ENCODE measurements around the gene DENND4B. TPM values are rescaled to one million over a fixed set of nuclear protein-coding genes. Genes with fewer than 3 reads are reported as not detected.
A peak's percentile ranks its signal among the peaks of the same experiment; 100 is the strongest.

The DENND4B gene
- total RNA-seq, 1 donor from 2014 or later: 2.7 TPM

DNA sequence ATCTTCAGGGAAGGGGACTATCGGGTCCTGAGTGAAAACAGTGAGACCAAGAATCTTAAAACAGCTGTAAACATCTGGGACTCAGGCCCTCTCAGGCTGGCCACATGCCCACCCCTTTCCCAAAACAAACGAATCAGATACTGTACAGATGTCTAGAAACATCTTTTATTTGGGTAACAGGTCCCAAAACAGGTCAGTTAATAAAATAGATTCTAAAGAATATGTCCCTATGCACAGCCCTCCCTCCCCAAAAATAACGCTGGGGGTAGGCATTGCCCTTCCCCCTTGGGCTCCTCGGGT lies 12.4 kb upstream of the DENND4B start:
- Mint-ChIP-seq H3K9me3 (no peaks in the 10 kb centered on the region), H3K27ac (no peak overlapping the region), H3K4me1 (peaks cover 50% of the 10 kb centered on the region), H3K36me3 (peaks cover 15% of the 10 kb centered on the region), H3K4me3 (peak overlapping the region; percentile 100), H3K27me3 (ENCODE audit: insufficient read depth, low read depth) (peaks cover 11% of the 10 kb centered on the region)
- Histone ChIP-seq H3K4me1 (peaks cover 29% of the 10 kb centered on the region), H3K36me3 (no peaks in the 10 kb centered on the region), H2AFZ (replicated peaks) (no peak overlapping the region), H3K9me3 (ENCODE audit: low read depth) (no peaks in the 10 kb centered on the region), H3K4me2 (peak overlapping the region; percentile 66), H3K27me3 (no peaks in the 10 kb centered on the region), H3K79me2 (ENCODE audit: low read depth) (peaks cover 75% of the 10 kb centered on the region), H4K20me1 (ENCODE audit: low read depth) (peaks cover 45% of the 10 kb centered on the region), H3K9ac (no peak overlapping the region), H3K27ac (peak overlapping the region; percentile 21), H3K4me3 (no peak overlapping the region), H3F3A (ENCODE audit: low read depth) (peaks cover 27% of the 10 kb centered on the region)
- TF ChIP-seq, protein P1, sequence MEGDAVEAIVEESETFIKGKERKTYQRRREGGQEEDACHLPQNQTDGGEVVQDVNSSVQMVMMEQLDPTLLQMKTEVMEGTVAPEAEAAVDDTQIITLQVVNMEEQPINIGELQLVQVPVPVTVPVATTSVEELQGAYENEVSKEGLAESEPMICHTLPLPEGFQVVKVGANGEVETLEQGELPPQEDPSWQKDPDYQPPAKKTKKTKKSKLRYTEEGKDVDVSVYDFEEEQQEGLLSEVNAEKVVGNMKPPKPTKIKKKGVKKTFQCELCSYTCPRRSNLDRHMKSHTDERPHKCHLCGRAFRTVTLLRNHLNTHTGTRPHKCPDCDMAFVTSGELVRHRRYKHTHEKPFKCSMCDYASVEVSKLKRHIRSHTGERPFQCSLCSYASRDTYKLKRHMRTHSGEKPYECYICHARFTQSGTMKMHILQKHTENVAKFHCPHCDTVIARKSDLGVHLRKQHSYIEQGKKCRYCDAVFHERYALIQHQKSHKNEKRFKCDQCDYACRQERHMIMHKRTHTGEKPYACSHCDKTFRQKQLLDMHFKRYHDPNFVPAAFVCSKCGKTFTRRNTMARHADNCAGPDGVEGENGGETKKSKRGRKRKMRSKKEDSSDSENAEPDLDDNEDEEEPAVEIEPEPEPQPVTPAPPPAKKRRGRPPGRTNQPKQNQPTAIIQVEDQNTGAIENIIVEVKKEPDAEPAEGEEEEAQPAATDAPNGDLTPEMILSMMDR (IDR thresholded peaks at IDR 0.05): no peak
- TF ChIP-seq EZH2phosphoT487 (IDR thresholded peaks at IDR 0.05) (no peak), EZH2 (IDR thresholded peaks at IDR 0.05) (no peak)
- DNase-seq (ENCODE audit: low spot score): no peak

DNA sequence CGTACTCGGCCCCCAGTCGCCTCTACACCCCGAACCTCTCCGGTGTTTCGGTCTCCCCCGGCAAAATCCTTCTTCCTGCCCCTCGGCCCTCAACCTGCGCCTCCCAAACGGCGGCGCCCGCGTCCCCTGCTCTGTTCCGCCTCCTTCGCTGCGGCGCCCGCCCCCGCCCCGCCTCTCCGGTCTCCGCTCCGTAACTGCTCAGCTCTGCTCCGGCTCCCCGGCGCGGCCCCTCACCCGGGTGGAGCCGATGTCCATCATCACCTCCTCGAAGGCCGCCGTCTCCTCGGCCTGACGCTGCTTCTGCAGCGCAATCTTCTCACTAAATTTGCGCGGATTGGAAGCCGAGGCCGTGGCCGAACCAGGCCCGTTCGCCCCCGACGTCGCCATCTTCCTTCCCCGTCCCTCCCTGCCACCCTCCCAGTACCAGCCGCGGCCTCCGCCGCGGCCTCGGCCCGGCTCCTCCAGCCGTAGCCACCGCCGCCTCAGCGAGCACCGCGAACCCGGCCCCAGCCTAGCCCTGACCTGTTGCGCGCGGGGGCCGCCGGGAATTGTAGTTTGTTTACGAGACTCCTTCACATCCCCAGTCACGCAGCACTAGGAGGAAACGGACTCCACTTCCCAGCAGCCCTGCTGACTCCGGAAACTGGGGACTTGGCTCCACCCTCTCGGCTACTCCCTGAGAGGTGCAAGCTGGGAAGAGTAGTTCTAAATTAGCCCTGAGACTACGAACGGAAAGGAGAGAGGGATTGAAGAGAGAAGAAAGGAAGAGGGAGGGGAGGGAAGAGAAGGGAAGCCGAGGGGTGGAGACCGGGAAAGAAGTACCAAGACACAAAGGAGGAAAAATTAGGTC lies 11.8 kb upstream of the DENND4B start, which contains the start of gene CRTC2:
Gene CRTC2 (minus strand): TSS at position 502 of the 850 bp plus-strand sequence. CDS start 115 bp downstream, at position 387.
- Mint-ChIP-seq H3K36me3 (peaks cover 15% of the 10 kb centered on the region), H3K27ac (peak within 1 kb of the TSS; percentile 97), H3K27me3 (ENCODE audit: insufficient read depth, low read depth) (peaks cover 11% of the 10 kb centered on the region), H3K9me3 (no peaks in the 10 kb centered on the region), H3K4me3 (peak within 1 kb of the TSS; percentile 100), H3K4me1 (peaks cover 45% of the 10 kb centered on the region)
- H2AFZ ChIP-seq (replicated peaks): peak within 1 kb of the TSS; percentile 38
- peaks cover 80% of the 10 kb centered on the region for H3K79me2 ChIP-seq (ENCODE audit: low read depth)
- peak within 1 kb of the TSS; percentile 94 for H3K9ac ChIP-seq
- H4K20me1 ChIP-seq (ENCODE audit: low read depth): peaks cover 49% of the 10 kb centered on the region
- H3F3A ChIP-seq (ENCODE audit: low read depth): peaks cover 23% of the 10 kb centered on the region
- H3K4me3 ChIP-seq: peak within 1 kb of the TSS; percentile 92
- peak; percentile 99 for DNase-seq (ENCODE audit: low spot score)
- peak within 1 kb of the TSS; percentile 92 for H3K4me2 ChIP-seq
- H3K27ac ChIP-seq: peak within 1 kb of the TSS; percentile 81
- TF ChIP-seq EZH2 (IDR thresholded peaks at IDR 0.05) (no peak), EZH2phosphoT487 (IDR thresholded peaks at IDR 0.05) (no peak)
- TF ChIP-seq, protein P1 (IDR thresholded peaks at IDR 0.05): no peak
- H3K4me1 ChIP-seq: peaks cover 29% of the 10 kb centered on the region
- no peaks in the 10 kb centered on the region for H3K9me3 ChIP-seq (ENCODE audit: low read depth)
- H3K27me3 ChIP-seq: no peaks in the 10 kb centered on the region
- H3K36me3 ChIP-seq: no peaks in the 10 kb centered on the region

DNA sequence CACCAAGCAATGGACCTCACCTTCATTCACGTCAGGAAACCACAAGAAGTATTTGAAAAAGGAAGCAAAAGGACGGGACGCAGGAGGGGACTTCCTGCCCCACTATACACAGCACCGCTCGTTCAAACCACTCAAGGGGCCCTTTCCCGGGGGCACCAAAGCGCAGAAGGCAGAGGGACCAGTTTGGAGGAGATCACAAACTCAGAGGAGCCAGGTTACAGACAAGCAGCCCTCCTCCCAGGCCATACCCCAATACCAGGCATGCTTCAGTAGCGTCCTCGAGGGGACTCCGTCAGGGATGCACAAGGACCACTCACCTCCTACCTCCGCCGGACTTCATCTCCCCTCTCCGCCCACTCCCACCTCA lies 11.2 kb upstream of the DENND4B start:
- Histone ChIP-seq H4K20me1 (ENCODE audit: low read depth) (peaks cover 51% of the 10 kb centered on the region), H3K9ac (peak overlapping the region; percentile 94), H3K4me3 (peak overlapping the region; percentile 92), H3K27ac (peak overlapping the region; percentile 81), H3K9me3 (ENCODE audit: low read depth) (no peaks in the 10 kb centered on the region), H3K36me3 (no peaks in the 10 kb centered on the region), H3F3A (ENCODE audit: low read depth) (peaks cover 23% of the 10 kb centered on the region), H2AFZ (replicated peaks) (peak overlapping the region; percentile 38), H3K79me2 (ENCODE audit: low read depth) (peaks cover 77% of the 10 kb centered on the region), H3K27me3 (no peaks in the 10 kb centered on the region), H3K4me1 (peaks cover 29% of the 10 kb centered on the region), H3K4me2 (peak overlapping the region; percentile 92)
- DNase-seq (ENCODE audit: low spot score): no peak
- Mint-ChIP-seq H3K4me1 (peaks cover 43% of the 10 kb centered on the region), H3K27ac (peak overlapping the region; percentile 97), H3K4me3 (peak overlapping the region; percentile 100), H3K9me3 (no peaks in the 10 kb centered on the region), H3K27me3 (ENCODE audit: insufficient read depth, low read depth) (peaks cover 11% of the 10 kb centered on the region), H3K36me3 (peaks cover 15% of the 10 kb centered on the region)
- TF ChIP-seq EZH2 (IDR thresholded peaks at IDR 0.05): no peak
- TF ChIP-seq EZH2phosphoT487 (IDR thresholded peaks at IDR 0.05): no peak
- TF ChIP-seq, protein P1 (IDR thresholded peaks at IDR 0.05): no peak
